ENCODE measurements around the gene SH3D21. TPM values are rescaled to one million over a fixed set of nuclear protein-coding genes. Genes with fewer than 3 reads are reported as not detected.

SH3D21 gene
- total RNA-seq, 3 donors from 2014 or later (not counting 1 experiment from before 2014, with no cell fraction given), result 1.9 to 2.6 (median 2.5) TPM

DNA sequence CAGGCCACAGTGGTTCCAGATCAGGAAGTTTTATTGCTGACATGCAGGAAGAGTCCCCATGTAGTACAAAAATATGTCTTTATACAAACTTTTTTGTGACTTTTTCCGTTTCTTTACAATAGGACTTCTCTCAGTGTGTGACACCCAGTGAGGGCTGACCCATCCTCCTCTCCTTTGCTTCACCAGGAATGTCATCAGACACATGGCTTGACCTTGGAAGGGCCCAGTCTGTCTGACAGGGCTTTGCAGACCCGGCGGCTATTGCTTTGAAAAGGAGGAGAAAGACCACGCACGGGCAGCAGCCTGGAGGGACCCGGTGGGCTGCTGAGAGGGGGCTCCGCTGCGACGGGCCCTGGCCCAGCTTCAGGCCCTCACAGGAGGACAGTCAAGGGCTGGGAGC lies 33.4 kb downstream of the SH3D21 start:
- Histone ChIP-seq H3K9me3 (ENCODE audit: control insufficient read depth, insufficient read depth, low read length) (no peaks in the 10 kb centered on the region), H3K4me3 (ENCODE audit: low read length) (no peak overlapping the region), H3K27me3 (ENCODE audit: control insufficient read depth, insufficient read depth, low read length) (no peaks in the 10 kb centered on the region), H3K36me3 (ENCODE audit: control insufficient read depth, insufficient read depth, low read length) (peaks cover 14% of the 10 kb centered on the region), H3K4me1 (ENCODE audit: control insufficient read depth, insufficient read depth, low read length) (peaks cover 5% of the 10 kb centered on the region), H3K27ac (ENCODE audit: low read length) (no peak overlapping the region)
- no peak for DNase-seq
- no peaks in the 10 kb centered on the region for H3K27me3 Mint-ChIP-seq (ENCODE audit: low read depth in 2 of 2)
- TF ChIP-seq, protein P1, sequence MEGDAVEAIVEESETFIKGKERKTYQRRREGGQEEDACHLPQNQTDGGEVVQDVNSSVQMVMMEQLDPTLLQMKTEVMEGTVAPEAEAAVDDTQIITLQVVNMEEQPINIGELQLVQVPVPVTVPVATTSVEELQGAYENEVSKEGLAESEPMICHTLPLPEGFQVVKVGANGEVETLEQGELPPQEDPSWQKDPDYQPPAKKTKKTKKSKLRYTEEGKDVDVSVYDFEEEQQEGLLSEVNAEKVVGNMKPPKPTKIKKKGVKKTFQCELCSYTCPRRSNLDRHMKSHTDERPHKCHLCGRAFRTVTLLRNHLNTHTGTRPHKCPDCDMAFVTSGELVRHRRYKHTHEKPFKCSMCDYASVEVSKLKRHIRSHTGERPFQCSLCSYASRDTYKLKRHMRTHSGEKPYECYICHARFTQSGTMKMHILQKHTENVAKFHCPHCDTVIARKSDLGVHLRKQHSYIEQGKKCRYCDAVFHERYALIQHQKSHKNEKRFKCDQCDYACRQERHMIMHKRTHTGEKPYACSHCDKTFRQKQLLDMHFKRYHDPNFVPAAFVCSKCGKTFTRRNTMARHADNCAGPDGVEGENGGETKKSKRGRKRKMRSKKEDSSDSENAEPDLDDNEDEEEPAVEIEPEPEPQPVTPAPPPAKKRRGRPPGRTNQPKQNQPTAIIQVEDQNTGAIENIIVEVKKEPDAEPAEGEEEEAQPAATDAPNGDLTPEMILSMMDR (IDR thresholded peaks at IDR 0.05), result no peak
- peaks cover 7% of the 10 kb centered on the region for H3K36me3 Mint-ChIP-seq
- no peaks in the 10 kb centered on the region for H3K9me3 Mint-ChIP-seq
- intact Hi-C loops (cut with micrococcal nuclease), result no loop called here
- no peak for ATAC-seq
- H3K4me3 Mint-ChIP-seq, result no peak overlapping the region
- no peak overlapping the region for H3K27ac Mint-ChIP-seq
- 93% methylated on average over 9 of the region's 9 CpGs for whole genome bisulfite sequencing (ENCODE audit: insufficient coverage)
- H3K4me1 Mint-ChIP-seq, result peaks cover 0 to 13% of the 10 kb centered on the region in 2 donors

DNA sequence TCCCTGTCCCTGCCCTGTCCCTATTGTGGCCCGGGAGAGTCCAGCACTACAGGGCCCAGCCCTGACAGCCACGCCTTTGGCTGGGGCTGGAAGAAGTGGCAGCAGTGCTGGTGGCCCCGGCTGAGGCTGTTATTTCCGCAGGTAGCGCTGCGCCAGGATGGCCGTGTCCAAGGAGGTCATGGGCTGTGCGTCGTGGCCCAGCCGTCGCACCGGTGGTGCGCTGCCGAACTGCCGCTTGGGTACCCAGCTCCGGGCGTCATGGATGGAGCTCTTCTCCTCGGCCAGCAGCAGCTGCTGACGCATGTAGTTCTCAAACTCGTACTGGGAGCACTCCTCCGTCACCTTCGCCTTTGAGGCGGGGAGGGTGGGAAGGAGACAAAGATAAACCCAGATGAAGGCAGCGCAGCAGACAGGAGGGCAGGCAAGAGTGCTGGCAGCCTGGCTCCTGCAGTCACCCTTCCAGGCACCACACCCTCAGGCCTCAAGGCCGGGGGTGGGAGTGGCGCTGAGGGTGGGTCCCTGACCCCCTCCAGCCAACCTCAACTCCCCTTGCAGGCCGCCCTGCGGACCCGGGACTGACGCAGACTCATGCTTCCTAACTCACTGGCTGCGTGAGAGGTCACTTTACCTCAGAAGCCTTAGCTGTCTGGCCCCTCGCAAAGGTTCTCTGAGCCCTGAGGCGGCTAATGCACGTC lies 35.6 kb downstream of the SH3D21 start:
- Mint-ChIP-seq H3K36me3 (peaks cover 7% of the 10 kb centered on the region), H3K27ac (no peak overlapping the region)
- peaks cover 31% of the 10 kb centered on the region for H3K36me3 ChIP-seq (ENCODE audit: control insufficient read depth, insufficient read depth, low read length)

GRCh38 chr1:36342426-36343185 lies 36.4 kb downstream of the SH3D21 start:
- TF ChIP-seq, protein P1 (IDR thresholded peaks at IDR 0.05), result peak; percentile 62
- no peak overlapping the region for H3K27ac ChIP-seq (ENCODE audit: low read length)
- H3K4me1 ChIP-seq (ENCODE audit: control insufficient read depth, insufficient read depth, low read length), result peaks cover 5% of the 10 kb centered on the region
- H3K9me3 Mint-ChIP-seq, result no peaks in the 10 kb centered on the region
- peak overlapping the region in 1 of 2 donors; percentile 36 for H3K27ac Mint-ChIP-seq
- no peaks in the 10 kb centered on the region for H3K27me3 Mint-ChIP-seq (ENCODE audit: low read depth in 2 of 2)
- H3K4me3 Mint-ChIP-seq, result no peak overlapping the region
- intact Hi-C loops (cut with micrococcal nuclease), result loop anchor here (1.0 kb wide), 1 partner anchor 78 kb away; no protein-coding TSS in a partner anchor
- H3K27me3 ChIP-seq (ENCODE audit: control insufficient read depth, insufficient read depth, low read length), result no peaks in the 10 kb centered on the region
- H3K4me3 ChIP-seq (ENCODE audit: low read length), result no peak overlapping the region
- no peaks in the 10 kb centered on the region for H3K9me3 ChIP-seq (ENCODE audit: control insufficient read depth, insufficient read depth, low read length)
- ATAC-seq, result peak; percentile 66 to 90 (median 86)
- peak; percentile 50 to 81 for DNase-seq
- H3K4me1 Mint-ChIP-seq, result peaks cover 0 to 13% of the 10 kb centered on the region in 2 donors
- peaks cover 38% of the 10 kb centered on the region for H3K36me3 ChIP-seq (ENCODE audit: control insufficient read depth, insufficient read depth, low read length)
- H3K36me3 Mint-ChIP-seq, result peaks cover 7% of the 10 kb centered on the region
- WGBS (ENCODE audit: insufficient coverage), result 82% methylated on average over 10 of the region's 10 CpGs

More for the DNA sequence above, 35.6 kb downstream of the SH3D21 start:
- Mint-ChIP-seq H3K9me3 (no peaks in the 10 kb centered on the region), H3K27me3 (ENCODE audit: low read depth in 2 of 2) (no peaks in the 10 kb centered on the region), H3K4me3 (no peak overlapping the region), H3K4me1 (peaks cover 0 to 13% of the 10 kb centered on the region in 2 donors)
- Histone ChIP-seq H3K4me3 (ENCODE audit: low read length) (no peak overlapping the region), H3K9me3 (ENCODE audit: control insufficient read depth, insufficient read depth, low read length) (no peaks in the 10 kb centered on the region), H3K27me3 (ENCODE audit: control insufficient read depth, insufficient read depth, low read length) (no peaks in the 10 kb centered on the region), H3K27ac (ENCODE audit: low read length) (no peak overlapping the region), H3K4me1 (ENCODE audit: control insufficient read depth, insufficient read depth, low read length) (peaks cover 5% of the 10 kb centered on the region)
- 97% methylated on average over 34 of the region's 34 CpGs for WGBS (ENCODE audit: insufficient coverage)
- intact Hi-C loops (cut with micrococcal nuclease), result loop anchor here (1.0 kb wide), 1 partner anchor 79 kb away; no protein-coding TSS in a partner anchor
- DNase-seq (no peak), ATAC-seq (no peak)
- TF ChIP-seq, protein P1 (IDR thresholded peaks at IDR 0.05), result no peak

Measured in natural killer cell (primary cell).